Activated CD8-positive, alpha-beta T cell treated with anti-CD3 and anti-CD28 coated beads for 36 hours (primary cell): ENCODE data around the gene TNFRSF17. TPM values are rescaled to one million over a fixed set of nuclear protein-coding genes. Genes with fewer than 3 reads are reported as not detected.

Experiments used
- ATAC-seq: fragments of 200-7000 bp; cut with Tn5 transposase; one replicate; pipeline ENCODE4 v1.10.0; 2021; ENCODE audit warnings: mild to moderate bottlenecking, moderate library complexity
- CTCF ChIA-PET: fragments of 350-600 bp; sonication (Branson Sonifier 250); formaldehyde crosslinking; loops from one replicate; lab custom pipeline; 2021; ENCODE audit warnings: antibody characterized with exemption; lab: Charles Lee
- POLR2A ChIA-PET: fragments of 350-600 bp; sonication (Branson Sonifier 250); formaldehyde crosslinking; loops from one replicate; lab custom pipeline; 2021; ENCODE audit warnings: antibody characterized with exemption; lab: Charles Lee
- DNase-seq: peaks from one replicate; pipeline ENCODE4 v3.0.0-alpha.2; 2020
- H3K27ac Mint-ChIP-seq: one replicate; pipeline ENCODE4 v1.8.0; 2021; ENCODE audit warnings: mild to moderate bottlenecking, mixed read lengths
- H3K27me3 Mint-ChIP-seq: one replicate; pipeline ENCODE4 v1.8.0; 2021; ENCODE audit warnings: mixed read lengths
- H3K36me3 Mint-ChIP-seq: one replicate; pipeline ENCODE4 v1.8.0; 2021; ENCODE audit warnings: low read depth, mixed read lengths
- H3K4me1 Mint-ChIP-seq: one replicate; pipeline ENCODE4 v1.8.0; 2021; ENCODE audit warnings: low read depth, mixed read lengths
- H3K4me3 Mint-ChIP-seq: one replicate; pipeline ENCODE4 v1.8.0; 2021; ENCODE audit warnings: mild to moderate bottlenecking, moderate library complexity, mixed read lengths
- H3K9me3 Mint-ChIP-seq: one replicate; pipeline ENCODE4 v1.8.0; 2021; ENCODE audit warnings: mixed read lengths
- intact Hi-C: fragments of 100-400 bp; cut with micrococcal nuclease; formaldehyde crosslinking; loops from one replicate; pipeline ENCODE4 v1.10.0; 2022
- total RNA-seq, 2 experiments: library from RNA; stranded (reverse); gene quantifications; one replicate each; pipeline ENCODE4 v1.2.3, GENCODE V29; 2021
- TF ChIP-seq, protein P1 (sequence below): fragments of 200-600 bp; IDR thresholded peaks from one replicate; pipeline ENCODE4 v1.8.0; 2022; ENCODE audit warnings: antibody characterized with exemption, mild to moderate bottlenecking

Gene TNFRSF17
- total RNA-seq, 2 experiments from 2014 or later, result not detected

- DNase-seq, result no peak
- H3K4me3 Mint-ChIP-seq, result no peak overlapping the region
- TF ChIP-seq, protein P1, sequence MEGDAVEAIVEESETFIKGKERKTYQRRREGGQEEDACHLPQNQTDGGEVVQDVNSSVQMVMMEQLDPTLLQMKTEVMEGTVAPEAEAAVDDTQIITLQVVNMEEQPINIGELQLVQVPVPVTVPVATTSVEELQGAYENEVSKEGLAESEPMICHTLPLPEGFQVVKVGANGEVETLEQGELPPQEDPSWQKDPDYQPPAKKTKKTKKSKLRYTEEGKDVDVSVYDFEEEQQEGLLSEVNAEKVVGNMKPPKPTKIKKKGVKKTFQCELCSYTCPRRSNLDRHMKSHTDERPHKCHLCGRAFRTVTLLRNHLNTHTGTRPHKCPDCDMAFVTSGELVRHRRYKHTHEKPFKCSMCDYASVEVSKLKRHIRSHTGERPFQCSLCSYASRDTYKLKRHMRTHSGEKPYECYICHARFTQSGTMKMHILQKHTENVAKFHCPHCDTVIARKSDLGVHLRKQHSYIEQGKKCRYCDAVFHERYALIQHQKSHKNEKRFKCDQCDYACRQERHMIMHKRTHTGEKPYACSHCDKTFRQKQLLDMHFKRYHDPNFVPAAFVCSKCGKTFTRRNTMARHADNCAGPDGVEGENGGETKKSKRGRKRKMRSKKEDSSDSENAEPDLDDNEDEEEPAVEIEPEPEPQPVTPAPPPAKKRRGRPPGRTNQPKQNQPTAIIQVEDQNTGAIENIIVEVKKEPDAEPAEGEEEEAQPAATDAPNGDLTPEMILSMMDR, result no peak
- H3K9me3 Mint-ChIP-seq, result no peaks in the 10 kb centered on the region
- ATAC-seq, result no peak
- intact Hi-C loops, result no loop called here
- peaks cover 37% of the 10 kb centered on the region for H3K4me1 Mint-ChIP-seq
- ChIA-PET CTCF (interaction anchor here (0.8 to 1.5 kb wide), 2 partner anchors 13 to 89 kb away, joined by 3 to 5 read pairs; no protein-coding TSS in a partner anchor), POLR2A (no interaction called here)
- no peaks in the 10 kb centered on the region for H3K27me3 Mint-ChIP-seq
- no peaks in the 10 kb centered on the region for H3K36me3 Mint-ChIP-seq
- no peak overlapping the region for H3K27ac Mint-ChIP-seq
These were observed 14.1 kb downstream of the TNFRSF17 start for GRCh38 chr16:11979013-11979672.

DNA sequence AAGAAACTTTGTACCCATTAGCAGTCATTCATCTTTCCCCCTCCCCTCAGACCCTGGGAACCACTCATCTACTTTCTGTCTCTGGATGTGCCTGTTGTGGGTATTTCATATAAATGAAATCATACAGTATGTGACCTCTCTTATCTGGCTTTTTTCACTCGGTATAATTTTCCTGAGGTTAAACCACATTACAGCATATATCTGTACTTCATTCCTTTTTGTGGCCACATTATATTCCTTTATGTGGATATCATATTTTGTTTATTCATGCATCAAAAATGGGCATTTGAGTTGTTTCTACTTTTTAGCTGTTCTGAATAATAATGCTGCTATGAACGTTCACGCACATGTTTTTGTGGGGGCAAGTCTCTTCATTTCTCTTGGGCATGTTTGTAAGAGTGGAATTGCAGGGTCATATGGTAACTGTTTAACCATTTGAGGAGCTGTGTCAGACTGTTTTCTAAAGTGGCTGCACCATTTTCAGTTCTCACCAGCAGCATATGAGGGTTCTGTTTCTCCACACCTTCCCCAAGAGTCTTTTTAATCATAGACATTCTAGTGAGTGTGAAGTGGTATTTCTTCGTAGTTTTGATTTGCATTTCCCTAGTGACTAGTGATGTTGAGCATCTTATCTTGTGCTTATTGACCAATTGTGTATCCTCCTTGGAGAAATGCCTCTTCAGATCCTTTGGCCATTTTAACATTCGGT is 15.3 kb downstream of the TNFRSF17 start:
- Mint-ChIP-seq H3K4me3 (no peak overlapping the region), H3K4me1 (peaks cover 37% of the 10 kb centered on the region), H3K27me3 (no peaks in the 10 kb centered on the region), H3K9me3 (no peaks in the 10 kb centered on the region), H3K36me3 (no peaks in the 10 kb centered on the region), H3K27ac (no peak overlapping the region)
- intact Hi-C loops, result no loop called here
- POLR2A ChIA-PET, result no interaction called here
- CTCF ChIA-PET, result no interaction called here
- TF ChIP-seq, protein P1, result no peak
- no peak for DNase-seq
- ATAC-seq, result no peak

DNA sequence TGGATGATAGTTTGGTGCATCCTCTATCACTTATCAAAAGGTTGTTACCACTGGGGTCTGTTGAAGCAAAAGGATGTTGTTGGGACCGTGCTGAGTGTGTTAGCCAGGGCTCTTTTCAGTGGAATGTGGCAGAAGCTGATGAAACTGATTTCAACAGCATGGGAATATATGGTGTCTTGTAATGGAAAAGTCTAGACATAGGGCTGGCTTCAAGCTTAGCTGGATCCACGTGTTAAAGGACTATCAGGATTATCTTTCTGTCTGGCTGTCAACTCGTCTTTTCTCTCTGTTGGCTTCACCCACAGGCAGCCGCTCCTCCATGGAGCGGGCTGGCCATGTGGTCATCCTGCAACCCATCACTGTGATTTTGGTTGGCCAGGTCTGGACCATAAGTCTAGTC is 20.2 kb downstream of the TNFRSF17 start:
- Mint-ChIP-seq H3K9me3 (no peaks in the 10 kb centered on the region), H3K27me3 (no peaks in the 10 kb centered on the region), H3K27ac (no peak overlapping the region), H3K4me3 (no peak overlapping the region), H3K36me3 (no peaks in the 10 kb centered on the region), H3K4me1 (peaks cover 4% of the 10 kb centered on the region)
- no peak for ATAC-seq
- intact Hi-C loops, result no loop called here
- TF ChIP-seq, protein P1, result no peak
- DNase-seq, result no peak
- CTCF ChIA-PET, result no interaction called here
- POLR2A ChIA-PET, result no interaction called here

- no peaks in the 10 kb centered on the region for H3K36me3 Mint-ChIP-seq
- ATAC-seq, result no peak
- H3K27ac Mint-ChIP-seq, result no peak overlapping the region
- H3K27me3 Mint-ChIP-seq, result no peaks in the 10 kb centered on the region
- no peak for DNase-seq
- H3K4me1 Mint-ChIP-seq, result no peaks in the 10 kb centered on the region
- TF ChIP-seq, protein P1, result no peak
- H3K4me3 Mint-ChIP-seq, result no peak overlapping the region
- intact Hi-C loops, result no loop called here
- CTCF ChIA-PET, result interaction anchor here (0.7 to 1.6 kb wide), 3 partner anchors 10 to 109 kb away, joined by 3 to 6 read pairs (median 4); partner anchors contain the start of gene SNX29
- POLR2A ChIA-PET, result no interaction called here
- H3K9me3 Mint-ChIP-seq, result no peaks in the 10 kb centered on the region
These were observed 21.6 kb downstream of the TNFRSF17 start for GRCh38 chr16:11986521-11987057.
